GF-D8 (cell line): ENCODE results near the gene SLC38A10.
A peak's percentile ranks its signal among the peaks of the same experiment; 100 is the strongest.

Source experiments
- DNase-seq: peaks from one replicate; lab custom pipeline; 2025; lab: John Stamatoyannopoulos, UW

The SLC38A10 gene

DNA sequence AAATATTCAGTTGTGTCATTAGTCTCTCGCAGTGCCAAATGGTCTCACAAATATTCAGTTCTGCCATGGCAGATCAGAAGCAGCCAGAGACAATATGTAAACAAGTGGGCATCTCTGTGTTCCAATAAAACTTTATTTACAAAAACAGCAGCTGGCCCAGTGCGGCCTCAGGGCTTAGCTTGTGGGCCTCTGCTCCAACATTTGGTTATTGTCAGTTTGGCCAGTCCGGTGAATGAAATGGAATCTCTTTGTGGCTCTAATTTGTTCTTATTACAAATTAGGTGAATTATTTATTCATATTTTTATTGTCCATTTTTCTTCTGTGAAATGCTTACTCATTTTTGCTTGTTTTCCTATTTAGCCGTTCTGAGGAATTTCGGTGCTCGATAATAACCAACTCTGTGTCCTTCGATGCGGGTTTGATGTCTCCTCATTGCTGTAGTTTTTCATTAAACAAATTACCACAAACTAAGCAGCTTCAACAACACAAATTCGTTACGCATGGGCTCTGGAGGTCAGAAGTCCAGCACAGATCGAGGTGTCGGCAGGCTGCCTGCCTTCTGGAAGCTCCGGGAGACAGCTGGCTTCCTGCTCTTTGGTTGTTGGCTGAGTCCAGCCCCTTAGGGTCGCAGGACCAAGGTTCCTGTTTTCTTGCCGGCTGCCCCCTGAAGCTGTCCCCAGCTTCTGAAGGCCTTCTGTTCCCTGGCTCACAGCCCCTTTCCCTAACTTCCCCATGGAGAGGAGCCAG, 4.1 kb upstream of the SLC38A10 start:
- no peak for DNase-seq

- no peak for DNase-seq
Measured at GRCh38 chr17:81298325-81298990, 3.4 kb upstream of the SLC38A10 start.

DNA sequence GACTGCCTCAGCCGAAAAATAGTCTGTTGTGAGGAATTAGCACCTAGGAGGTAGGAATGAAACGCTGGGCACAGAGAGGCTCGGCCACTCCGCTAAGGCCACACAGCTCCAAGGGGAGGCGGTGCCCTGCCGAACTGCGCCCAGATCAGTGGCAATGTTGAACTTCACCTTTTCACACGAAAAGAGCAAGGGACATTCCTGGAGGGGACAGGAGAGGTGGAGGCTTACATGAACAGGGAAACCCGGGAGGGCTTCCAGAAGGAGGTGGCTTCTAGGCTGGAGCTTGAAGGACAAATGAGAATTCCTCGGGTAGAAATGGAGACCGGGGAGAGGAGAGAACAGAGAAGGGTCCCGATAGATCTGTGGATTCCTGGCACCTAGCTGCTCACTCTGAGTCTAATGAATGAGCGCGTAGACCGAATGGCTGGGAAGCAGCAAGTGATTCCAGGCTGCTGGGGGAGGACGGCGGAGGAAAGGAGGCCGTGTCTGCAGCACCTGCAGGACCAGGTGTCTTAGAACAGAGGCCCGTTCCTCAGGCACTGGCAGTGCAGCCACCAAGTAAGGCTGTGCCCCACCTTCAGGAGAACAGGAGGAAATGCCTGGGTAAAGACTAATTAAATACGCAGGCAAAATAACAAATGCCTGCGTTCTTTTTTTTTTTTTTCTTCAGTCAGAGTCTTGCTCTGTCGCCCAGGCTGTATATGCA, 722 bp upstream of the SLC38A10 start:
- peak; percentile 43 for DNase-seq

GRCh38 chr17:81294512-81295030, 536 bp downstream of the SLC38A10 start:
- DNase-seq = peak; percentile 0

GRCh38 chr17:81292450-81292849, 2.7 kb downstream of the SLC38A10 start:
- no peak for DNase-seq

- DNase-seq = peak; percentile 10
Measured at GRCh38 chr17:81291662-81292061, 3.4 kb downstream of the SLC38A10 start.

DNA sequence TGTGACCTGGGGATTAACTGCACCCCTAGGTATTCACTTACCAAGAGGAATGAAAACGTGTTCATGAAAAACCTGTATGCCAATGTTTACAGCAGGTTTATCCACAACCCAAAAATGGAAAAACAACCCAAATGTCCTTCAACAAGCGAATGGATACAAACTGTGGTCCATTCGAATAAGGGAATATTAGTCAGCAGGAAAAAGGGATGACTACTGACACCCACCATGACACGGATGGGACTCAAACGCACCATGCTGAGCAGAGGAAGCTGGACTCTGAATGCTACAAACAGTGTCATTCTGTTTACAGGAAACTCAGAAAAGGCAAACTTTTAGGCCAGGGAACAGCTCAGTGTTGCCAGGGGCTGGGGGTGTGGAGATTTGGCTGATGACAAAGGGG, 4.9 kb downstream of the SLC38A10 start:
- no peak for DNase-seq

- no peak for DNase-seq
Measured at GRCh38 chr17:81289627-81290026, 5.5 kb downstream of the SLC38A10 start.

GRCh38 chr17:81288715-81289114, 6.4 kb downstream of the SLC38A10 start:
- DNase-seq = no peak

GRCh38 chr17:81287741-81288430, 7.2 kb downstream of the SLC38A10 start:
- peak; percentile 3 for DNase-seq

DNA sequence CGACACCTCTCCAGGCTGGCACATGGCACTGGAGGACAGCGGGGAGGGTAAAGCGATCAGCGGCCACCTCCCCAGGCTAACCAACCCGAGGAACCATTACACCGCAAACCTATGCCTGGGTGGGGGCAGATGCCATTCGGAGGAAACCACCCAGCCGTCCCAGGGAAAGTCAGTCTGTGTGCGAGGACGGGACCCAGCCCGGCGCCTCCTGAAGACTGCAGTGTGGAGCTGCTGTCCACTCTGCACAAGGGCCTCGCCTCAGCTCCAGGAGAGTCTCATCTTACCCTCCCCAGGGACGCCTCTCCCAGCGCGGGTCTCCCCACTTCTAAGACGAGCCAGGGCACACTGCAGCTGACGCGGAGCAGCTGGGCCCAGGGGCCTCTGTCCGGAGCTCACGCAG, 8.0 kb downstream of the SLC38A10 start:
- DNase-seq = no peak

DNA sequence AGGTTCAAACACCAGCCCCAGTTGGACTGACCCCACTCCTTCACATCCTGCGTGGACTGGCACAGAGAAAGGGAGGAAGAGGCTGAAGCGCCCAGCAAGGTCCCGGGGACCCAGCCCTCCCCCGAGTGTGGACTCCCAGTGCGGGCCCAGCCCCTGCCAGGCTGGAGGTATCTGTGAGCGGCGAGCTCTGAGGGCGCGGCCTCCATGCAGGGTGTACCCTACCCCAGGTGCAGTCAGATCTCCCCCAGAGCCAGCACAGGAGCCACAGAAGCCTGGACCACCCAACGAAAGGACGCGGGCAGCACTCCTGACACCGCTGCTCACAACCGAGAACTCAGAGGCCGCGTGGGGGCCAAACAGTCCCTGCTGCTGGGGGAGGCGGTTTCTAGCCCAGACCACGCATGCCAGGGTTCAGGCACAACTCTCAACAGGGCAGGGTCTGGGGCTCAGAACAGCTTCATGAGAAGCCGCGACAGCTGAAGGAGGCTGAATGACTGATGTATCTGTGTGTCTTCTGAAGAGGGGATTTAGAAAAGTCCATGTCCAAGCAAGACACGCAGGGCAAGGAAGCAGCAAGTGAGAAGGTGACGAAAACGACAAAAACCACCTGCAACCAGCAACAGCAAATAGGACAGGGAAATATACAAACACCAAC, 8.5 kb downstream of the SLC38A10 start:
- DNase-seq = no peak

GRCh38 chr17:81285894-81286293, 9.2 kb downstream of the SLC38A10 start:
- DNase-seq = no peak

GRCh38 chr17:81285179-81285878, 9.8 kb downstream of the SLC38A10 start:
- peak; percentile 67 for DNase-seq

- DNase-seq = no peak
Measured at GRCh38 chr17:81282876-81283275, 12.2 kb downstream of the SLC38A10 start.

DNA sequence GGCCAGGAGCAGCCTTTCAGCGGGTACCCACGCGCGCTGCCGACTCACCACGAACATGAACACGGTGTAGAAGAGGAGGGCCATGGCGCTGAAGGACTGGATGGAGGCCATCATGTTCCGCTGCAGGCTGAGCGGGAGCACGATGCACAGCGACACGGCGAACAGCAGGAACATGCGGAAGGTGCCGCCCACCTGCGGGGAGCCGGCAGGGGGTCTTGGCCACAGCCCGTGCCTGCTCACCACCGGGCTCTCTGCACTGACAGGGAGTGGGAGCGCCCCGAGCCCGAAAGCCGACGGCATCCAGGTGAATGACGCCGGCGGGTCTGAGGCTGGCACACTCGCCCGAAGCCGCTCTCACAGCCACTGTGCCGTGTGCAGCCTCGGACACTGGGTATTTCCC, 13.0 kb downstream of the SLC38A10 start:
- no peak for DNase-seq

DNA sequence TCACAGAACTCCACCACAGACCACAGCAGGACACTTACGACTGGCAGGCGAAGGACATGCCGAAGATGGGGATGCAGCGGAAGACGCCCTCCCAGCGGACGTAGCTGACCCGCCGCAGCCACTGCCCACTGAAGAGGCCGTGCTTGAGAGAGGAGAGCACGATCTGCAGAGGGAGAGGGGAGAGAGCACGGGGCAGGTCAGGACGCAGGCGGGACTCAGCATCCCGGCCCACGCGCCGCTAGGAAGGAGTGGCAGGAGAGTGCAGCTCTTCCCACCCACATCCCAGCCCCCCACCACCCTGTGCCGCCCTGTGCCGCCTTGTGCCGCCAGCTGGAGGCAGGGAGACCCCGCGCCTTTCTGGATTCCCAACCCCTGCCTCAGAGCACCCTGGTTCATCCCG, 14.5 kb downstream of the SLC38A10 start:
- no peak for DNase-seq

- no peak for DNase-seq
Measured at GRCh38 chr17:81279278-81280275, 15.5 kb downstream of the SLC38A10 start.

- no peak for DNase-seq
Measured at GRCh38 chr17:81278831-81279230, 16.3 kb downstream of the SLC38A10 start.
